Retinal pigment epithelial cell (primary cell): Measurements from ENCODE around the gene SPTBN1.

ENCODE experiments used
- DNase-seq: peaks from one replicate; pipeline ENCODE4 v3.0.0-alpha.2; 2010; ENCODE audit warnings: low read depth
- H3K4me3 ChIP-seq: 2 replicates; pipeline ENCODE4 v1.5.1; 2011; ENCODE audit warnings: mild to moderate bottlenecking, low read length, control low read depth, moderate library complexity
- CTCF ChIP-seq: conservative IDR thresholded peaks from 2 replicates; pipeline ENCODE4 v1.5.1; 2011; ENCODE audit warnings: low read depth, low read length, control low read depth, inconsistent platforms

Gene SPTBN1

GRCh38 chr2:54630858-54631497 lies 174.9 kb downstream of the SPTBN1 start:
- H3K4me3 ChIP-seq, result no peak overlapping the region
- no peak for TF ChIP-seq CTCF
- DNase-seq, result no peak

GRCh38 chr2:54631755-54632154 lies 175.6 kb downstream of the SPTBN1 start:
- no peak overlapping the region for H3K4me3 ChIP-seq
- no peak for DNase-seq
- no peak for TF ChIP-seq CTCF

- peak; percentile 48 for DNase-seq
- TF ChIP-seq CTCF, result no peak
- no peak overlapping the region for H3K4me3 ChIP-seq
Observed at GRCh38 chr2:54632733-54633692, 176.9 kb downstream of the SPTBN1 start.

GRCh38 chr2:54634021-54634420 lies 177.9 kb downstream of the SPTBN1 start:
- TF ChIP-seq CTCF, result no peak
- H3K4me3 ChIP-seq, result no peak overlapping the region
- DNase-seq, result no peak

- TF ChIP-seq CTCF, result no peak
- H3K4me3 ChIP-seq, result no peak overlapping the region
- DNase-seq, result no peak
Observed at GRCh38 chr2:54634564-54635511, 178.7 kb downstream of the SPTBN1 start.

GRCh38 chr2:54635554-54636152 lies 179.5 kb downstream of the SPTBN1 start:
- no peak for DNase-seq
- no peak overlapping the region for H3K4me3 ChIP-seq

More at GRCh38 chr2:54635554-54636152, 179.5 kb downstream of the SPTBN1 start:
- TF ChIP-seq CTCF, result no peak
